GM19397 (cell line): ENCODE results near the gene SYCP3.

Experiments
- ATAC-seq: cut with Tn5 transposase; IDR thresholded peaks from one replicate; pipeline ENCODE4 v1.9.1; 2021; ENCODE audit warnings: mild to moderate bottlenecking, moderate library complexity; ENCODE audit not compliant: unreplicated experiment

SYCP3 gene

GRCh38 chr12:101680647-101681046, 58.6 kb downstream of the SYCP3 start:
- ATAC-seq = no peak

GRCh38 chr12:101680240-101680639, 59.0 kb downstream of the SYCP3 start:
- ATAC-seq = no peak
